C4-2B (cell line): Measurements from ENCODE around the gene CPAMD8.

Experiments used
- CTCF ChIP-seq: fragments of 450-650 bp; conservative IDR thresholded peaks from 2 replicates; pipeline ENCODE4 v1.5.1; 2017; ENCODE audit warnings: mild to moderate bottlenecking
- ZFX ChIP-seq: fragments of 450-650 bp; IDR thresholded peaks from 2 replicates; pipeline ENCODE4 v1.6.1; 2017

GRCh38 chr19:16928351-16928750 is 98.3 kb downstream of the CPAMD8 start:
- no peak for TF ChIP-seq CTCF
- no peak for TF ChIP-seq ZFX
